ENCODE measurements around the gene PRKAR1B. TPM values are rescaled to one million over a fixed set of nuclear protein-coding genes. Genes with fewer than 3 reads are reported as not detected.

Gene PRKAR1B
- total RNA-seq, 4 donors from 2014 or later = 1.2 to 12.5 (median 3.6) TPM

DNA sequence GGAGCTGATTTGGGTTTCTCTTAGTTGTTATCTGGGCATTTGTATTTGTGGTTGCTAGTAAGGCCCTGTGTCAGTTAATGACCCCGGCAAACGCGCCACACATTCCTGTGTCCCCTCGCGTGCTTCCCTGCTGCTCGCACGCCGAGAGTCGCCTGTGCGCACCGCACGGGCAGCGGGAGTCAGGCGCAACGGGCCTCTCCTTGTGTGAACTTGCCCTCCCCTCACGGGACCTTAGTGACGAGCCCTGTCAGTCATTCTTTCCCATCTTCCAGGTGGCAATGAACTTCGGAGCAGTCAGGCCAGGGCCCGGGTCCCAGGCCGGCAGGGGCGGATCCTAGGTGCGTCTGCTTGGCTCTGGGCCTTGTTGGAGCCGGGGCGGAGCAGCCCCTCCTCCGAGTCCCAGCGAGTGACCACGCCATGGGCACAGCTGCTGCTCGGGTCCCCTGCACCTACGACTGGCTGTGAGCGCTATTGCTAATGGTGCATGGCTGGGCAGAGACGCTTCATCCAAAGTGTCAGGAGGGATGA is 12.4 kb upstream of the PRKAR1B start:
- Histone ChIP-seq H3K4me3 (no peak overlapping the region), H3K4me1 (peaks cover 9 to 12% of the 10 kb centered on the region in 2 donors), H3K9me3 (peaks cover 0 to under 1% (median 0%) of the 10 kb centered on the region in 3 donors), H3K27ac (no peak overlapping the region), H3K36me3 (peaks cover 0 to 18% of the 10 kb centered on the region in 2 donors), H3K27me3 (no peaks in the 10 kb centered on the region)
- ATAC-seq (no peak), DNase-seq (no peak)
- in situ Hi-C loops (cut with MboI; ENCODE audit: low sequenced_read_pairs in 4 of 4) (loop anchor here in 1 of 4 donors (10.0 kb wide), 1 partner anchor 415 kb away; no protein-coding TSS in a partner anchor), intact Hi-C loops (cut with DNase I; ENCODE audit: low total_unique reads) (no loop called here)
- TF ChIP-seq CTCF (IDR thresholded peaks at IDR 0.05 in 4 of 5, conservative IDR thresholded peaks at IDR 0.05 in 1 of 5) (no peak), POLR2A (IDR thresholded peaks at IDR 0.05) (no peak)

DNA sequence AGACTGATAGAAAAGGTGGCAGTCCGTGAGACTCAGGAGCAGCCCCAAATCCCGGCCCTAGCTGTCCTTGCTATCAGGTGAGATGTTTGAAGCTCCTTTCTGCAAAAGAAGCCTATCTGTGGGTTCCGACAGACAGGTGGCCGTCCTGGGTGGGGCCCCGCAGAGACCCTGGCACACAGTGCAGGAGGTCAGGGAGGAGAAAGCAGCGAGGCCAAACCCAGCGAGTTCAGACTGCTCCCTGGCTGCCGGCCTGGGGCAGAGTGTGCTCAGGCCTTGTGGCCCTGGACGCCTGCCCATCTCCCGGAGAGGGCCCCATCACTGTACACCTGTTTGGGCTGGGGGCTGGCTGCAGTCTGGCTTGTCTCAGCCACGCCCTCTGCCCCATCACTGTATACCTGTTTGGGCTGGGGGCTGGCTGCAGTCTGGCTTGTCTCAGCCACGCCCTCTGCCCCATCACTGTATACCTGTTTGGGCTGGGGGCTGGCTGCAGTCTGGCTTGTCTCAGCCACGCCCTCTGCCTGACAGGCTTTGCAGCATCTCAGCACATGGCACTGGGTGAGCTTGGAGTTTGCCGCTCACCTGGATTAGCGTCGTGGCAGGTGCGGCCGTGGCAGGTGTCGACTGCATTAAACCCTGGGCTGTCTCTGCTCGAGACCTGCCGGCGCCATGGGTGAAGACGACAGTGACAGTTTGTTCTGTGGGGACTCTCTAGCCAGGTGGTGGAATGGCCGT is 11.8 kb upstream of the PRKAR1B start:
- H3K4me1 ChIP-seq = peaks cover 9 to 12% of the 10 kb centered on the region in 2 donors
- ATAC-seq = peak in 1 of 2 donors; percentile 55
- TF ChIP-seq POLR2A (IDR thresholded peaks at IDR 0.05) (no peak), CTCF (IDR thresholded peaks at IDR 0.05 in 4 of 5, conservative IDR thresholded peaks at IDR 0.05 in 1 of 5) (no peak)
- no peak overlapping the region for H3K4me3 ChIP-seq
- H3K27ac ChIP-seq = peak overlapping the region in 2 of 4 donors; percentile 30 to 59
- DNase-seq = peak in 1 of 2 donors; percentile 56
- H3K36me3 ChIP-seq = peaks cover 0 to 18% of the 10 kb centered on the region in 2 donors
- H3K27me3 ChIP-seq = no peaks in the 10 kb centered on the region
- intact Hi-C loops (cut with DNase I; ENCODE audit: low total_unique reads) (no loop called here), in situ Hi-C loops (cut with MboI; ENCODE audit: low sequenced_read_pairs in 4 of 4) (loop anchor here in 1 of 4 donors (10.0 kb wide), 1 partner anchor 414 kb away; no protein-coding TSS in a partner anchor)
- peaks cover 0 to 3% (median 0%) of the 10 kb centered on the region in 3 donors for H3K9me3 ChIP-seq

DNA sequence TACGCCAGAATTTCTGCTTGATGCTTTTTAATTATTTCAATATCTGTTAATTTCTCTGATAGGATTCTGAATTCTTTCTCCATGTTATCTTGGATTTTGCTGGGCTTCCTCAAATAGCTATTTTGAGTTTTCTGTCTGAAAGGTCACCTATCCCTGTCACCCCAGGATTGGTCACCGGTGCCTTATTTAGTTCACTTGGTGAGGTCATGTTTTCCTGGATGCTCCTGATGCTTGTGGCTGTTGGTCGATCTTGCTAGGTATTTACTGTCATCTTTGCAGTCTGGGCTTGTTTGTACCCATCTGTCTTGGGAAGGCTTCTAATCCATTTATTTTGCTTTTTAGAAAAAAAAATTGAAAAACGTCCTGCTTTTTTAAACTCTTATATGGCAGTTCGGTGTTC is 11.2 kb upstream of the PRKAR1B start:
- Histone ChIP-seq H3K9me3 (peaks cover 0 to 3% (median 0%) of the 10 kb centered on the region in 3 donors), H3K4me1 (peaks cover 9 to 12% of the 10 kb centered on the region in 2 donors), H3K27me3 (no peaks in the 10 kb centered on the region), H3K4me3 (no peak overlapping the region), H3K27ac (peak overlapping the region in 2 of 4 donors; percentile 30 to 59), H3K36me3 (peaks cover 0 to 18% of the 10 kb centered on the region in 2 donors)
- in situ Hi-C loops (cut with MboI; ENCODE audit: low sequenced_read_pairs in 4 of 4) = loop anchor here in 1 of 4 donors (10.0 kb wide), 1 partner anchor 413 kb away; no protein-coding TSS in a partner anchor
- no peak for ATAC-seq
- intact Hi-C loops (cut with DNase I; ENCODE audit: low total_unique reads) = no loop called here
- TF ChIP-seq CTCF (IDR thresholded peaks at IDR 0.05 in 4 of 5, conservative IDR thresholded peaks at IDR 0.05 in 1 of 5) (no peak), POLR2A (IDR thresholded peaks at IDR 0.05) (no peak)
- no peak for DNase-seq

- ATAC-seq = no peak
- DNase-seq = no peak
- intact Hi-C loops (cut with DNase I; ENCODE audit: low total_unique reads) = loop anchor here (5.0 kb wide), 1 partner anchor 213 kb away; no protein-coding TSS in a partner anchor
- TF ChIP-seq POLR2A (IDR thresholded peaks at IDR 0.05) (no peak), CTCF (IDR thresholded peaks at IDR 0.05 in 4 of 5, conservative IDR thresholded peaks at IDR 0.05 in 1 of 5) (no peak)
- Histone ChIP-seq H3K4me3 (no peak overlapping the region), H3K36me3 (peaks cover 0 to 4% of the 10 kb centered on the region in 2 donors), H3K27ac (no peak overlapping the region), H3K9me3 (peaks cover 0 to 3% (median 0%) of the 10 kb centered on the region in 3 donors), H3K4me1 (peaks cover 32 to 40% of the 10 kb centered on the region in 2 donors), H3K27me3 (no peaks in the 10 kb centered on the region)
- in situ Hi-C loops (cut with MboI; ENCODE audit: low sequenced_read_pairs in 4 of 4) = loop anchor here in 1 of 4 donors (10.0 kb wide), 1 partner anchor 410 kb away; no protein-coding TSS in a partner anchor
Measured at GRCh38 chr7:734808-735207, 7.7 kb upstream of the PRKAR1B start.

Data from gastrocnemius medialis (tissue), 4 donors.